A673 (cell line): ENCODE results near the gene EML2. TPM values are rescaled to one million over a fixed set of nuclear protein-coding genes. Genes with fewer than 3 reads are reported as not detected.
A peak's percentile ranks its signal among the peaks of the same experiment; 100 is the strongest.

ENCODE experiments used
- BruUV-seq: library from RNA; stranded (reverse); fragments of 400-500 nt; replicated peaks from 2 replicates; lab custom pipeline; 2021; lab: Mats Ljungman, UMichigan
- CTCF ChIA-PET: fragments of 300-600 bp; sonication (Branson Sonifier 250); formaldehyde crosslinking; loops from one replicate; lab custom pipeline; 2022; ENCODE audit warnings: antibody characterized with exemption; lab: Charles Lee
- POLR2A ChIA-PET: fragments of 300-600 bp; sonication (Branson Sonifier 250); formaldehyde crosslinking; loops from one replicate; lab custom pipeline; 2022; ENCODE audit warnings: antibody characterized with exemption; ENCODE audit not compliant: low non-redundant PET; lab: Charles Lee
- DNase-seq: peaks from one replicate; pipeline ENCODE4 v3.0.0-alpha.2; 2015; ENCODE audit warnings: low spot score
- H3K27ac ChIP-seq: fragments of 200-600 bp; sonication (generic); 2 replicates; pipeline ENCODE4 v1.5.1; 2016; ENCODE audit warnings: mixed run types, low read depth, mild to moderate bottlenecking, mixed read lengths, antibody characterized with exemption, low read length; ENCODE audit not compliant: poor library complexity, severe bottlenecking
- H3K27me3 ChIP-seq: fragments of 200-600 bp; sonication (generic); replicated peaks from 2 replicates; pipeline ENCODE4 v1.6.1; 2017; ENCODE audit warnings: mixed run types, low read depth, mild to moderate bottlenecking, mixed read lengths, antibody characterized with exemption, low read length; ENCODE audit not compliant: insufficient read depth, poor library complexity
- H3K36me3 ChIP-seq: fragments of 200-600 bp; sonication (generic); 2 replicates; pipeline ENCODE4 v1.6.1; 2016; ENCODE audit warnings: mixed run types, mild to moderate bottlenecking, mixed read lengths, antibody characterized with exemption, low read length; ENCODE audit not compliant: insufficient read depth, poor library complexity, severe bottlenecking
- H3K4me1 ChIP-seq: fragments of 200-600 bp; sonication (generic); 2 replicates; pipeline ENCODE4 v1.6.1; 2017; ENCODE audit warnings: mixed run types, mild to moderate bottlenecking, mixed read lengths, antibody characterized with exemption, low read length; ENCODE audit not compliant: insufficient read depth, poor library complexity, severe bottlenecking
- H3K4me3 ChIP-seq: fragments of 200-600 bp; sonication (generic); 2 replicates; pipeline ENCODE4 v1.5.1; 2016; ENCODE audit warnings: low read depth, mixed run types, mild to moderate bottlenecking, mixed read lengths, low read length; ENCODE audit not compliant: poor library complexity, severe bottlenecking
- H3K9me3 ChIP-seq: fragments of 200-600 bp; sonication (generic); 2 replicates; pipeline ENCODE4 v1.6.1; 2016; ENCODE audit warnings: mixed run types, low read depth, mild to moderate bottlenecking, mixed read lengths, antibody characterized with exemption, low read length; ENCODE audit not compliant: poor library complexity, severe bottlenecking
- EZH2 ChIP-seq: fragments of 200-600 bp; sonication (generic); IDR thresholded peaks from 2 replicates; pipeline ENCODE4 v1.6.1; 2017; ENCODE audit warnings: borderline replicate concordance, low read depth, mild to moderate bottlenecking, mixed read lengths, antibody characterized with exemption, low read length; ENCODE audit not compliant: poor library complexity, severe bottlenecking
- intact Hi-C: fragments of 100-400 bp; cut with micrococcal nuclease; formaldehyde crosslinking; loops from one replicate; pipeline ENCODE4 v1.10.0; 2022; ENCODE audit not compliant: unreplicated experiment
- total RNA-seq: library from RNA; stranded (reverse); gene quantifications from 2 replicates; pipeline ENCODE4 v1.2.3, GENCODE V29; 2021
- TF ChIP-seq, protein P1 (sequence below): fragments of 300-800, 200-600 bp; sonication (generic); conservative IDR thresholded peaks from 2 replicates; pipeline ENCODE4 v1.5.1; 2017; ENCODE audit warnings: low read depth, mild to moderate bottlenecking, antibody characterized with exemption, low read length, moderate library complexity, mixed read lengths

Gene EML2
- total RNA-seq, 1 experiment from 2014 or later, result 17.0 TPM

- Histone ChIP-seq H3K27ac (no peak overlapping the region), H3K4me3 (no peak overlapping the region), H3K27me3 (no peaks in the 10 kb centered on the region), H3K9me3 (no peaks in the 10 kb centered on the region), H3K36me3 (no peaks in the 10 kb centered on the region), H3K4me1 (peaks cover 20% of the 10 kb centered on the region)
- DNase-seq, result no peak
- no TSS peak for BruUV-seq
- POLR2A ChIA-PET, result no interaction called here
- CTCF ChIA-PET, result interaction anchor here (1.5 kb wide), 1 partner anchor 156 kb away, joined by 3 read pairs; no protein-coding TSS in a partner anchor
- TF ChIP-seq, protein P1, sequence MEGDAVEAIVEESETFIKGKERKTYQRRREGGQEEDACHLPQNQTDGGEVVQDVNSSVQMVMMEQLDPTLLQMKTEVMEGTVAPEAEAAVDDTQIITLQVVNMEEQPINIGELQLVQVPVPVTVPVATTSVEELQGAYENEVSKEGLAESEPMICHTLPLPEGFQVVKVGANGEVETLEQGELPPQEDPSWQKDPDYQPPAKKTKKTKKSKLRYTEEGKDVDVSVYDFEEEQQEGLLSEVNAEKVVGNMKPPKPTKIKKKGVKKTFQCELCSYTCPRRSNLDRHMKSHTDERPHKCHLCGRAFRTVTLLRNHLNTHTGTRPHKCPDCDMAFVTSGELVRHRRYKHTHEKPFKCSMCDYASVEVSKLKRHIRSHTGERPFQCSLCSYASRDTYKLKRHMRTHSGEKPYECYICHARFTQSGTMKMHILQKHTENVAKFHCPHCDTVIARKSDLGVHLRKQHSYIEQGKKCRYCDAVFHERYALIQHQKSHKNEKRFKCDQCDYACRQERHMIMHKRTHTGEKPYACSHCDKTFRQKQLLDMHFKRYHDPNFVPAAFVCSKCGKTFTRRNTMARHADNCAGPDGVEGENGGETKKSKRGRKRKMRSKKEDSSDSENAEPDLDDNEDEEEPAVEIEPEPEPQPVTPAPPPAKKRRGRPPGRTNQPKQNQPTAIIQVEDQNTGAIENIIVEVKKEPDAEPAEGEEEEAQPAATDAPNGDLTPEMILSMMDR, result no peak
- no peak for TF ChIP-seq EZH2
- intact Hi-C loops, result loop anchor here (5.0 kb wide), 3 partner anchors 34 to 214 kb away; partner anchors contain the start of gene VASP
Measured at GRCh38 chr19:45640849-45641273, 1.7 kb upstream of the EML2 start.

DNA sequence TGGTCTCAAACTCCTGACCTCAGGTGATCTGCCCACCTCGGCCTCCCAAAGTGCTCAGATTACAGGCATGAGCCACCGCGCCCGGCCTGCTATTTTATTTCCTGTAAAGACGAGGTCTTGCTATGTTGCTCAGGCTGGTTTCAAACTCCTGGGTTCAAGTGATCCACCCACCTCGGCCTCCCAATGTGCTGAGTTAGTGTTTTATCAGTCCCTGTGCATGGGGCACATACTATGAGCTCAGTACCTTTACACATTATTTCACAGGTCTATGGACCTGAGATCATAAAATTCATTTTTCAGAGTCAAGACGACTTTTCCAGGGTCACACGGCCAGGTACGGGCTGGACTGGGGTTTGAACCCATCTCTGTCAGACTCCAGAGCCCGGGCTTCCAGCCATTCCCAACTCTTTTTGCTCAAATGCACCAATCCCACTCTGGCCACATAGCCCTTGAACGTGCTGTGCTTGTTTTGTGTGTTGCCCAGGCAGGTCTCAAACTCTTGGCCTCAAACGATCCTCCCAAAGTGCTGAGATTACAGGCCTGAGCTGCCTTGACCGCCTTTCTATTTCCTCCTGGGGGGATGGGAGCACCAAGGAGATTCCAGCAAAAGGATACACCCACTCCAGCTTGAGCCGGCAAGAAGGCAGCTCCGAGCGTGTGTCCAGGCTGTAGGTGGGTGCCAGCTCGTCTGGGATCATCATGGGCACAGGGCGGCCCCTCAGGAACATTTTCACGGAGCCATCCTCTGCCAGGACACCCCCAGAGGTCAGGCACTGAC is 1.1 kb downstream of the EML2 start:
- DNase-seq, result no peak
- Histone ChIP-seq H3K27me3 (no peaks in the 10 kb centered on the region), H3K36me3 (no peaks in the 10 kb centered on the region), H3K9me3 (no peaks in the 10 kb centered on the region), H3K4me1 (peaks cover 16% of the 10 kb centered on the region), H3K27ac (peak overlapping the region; percentile 59), H3K4me3 (peak overlapping the region; percentile 62)
- TSS peak; percentile 44 for BruUV-seq
- no peak for TF ChIP-seq EZH2
- TF ChIP-seq, protein P1, result no peak
- CTCF ChIA-PET, result no interaction called here
- intact Hi-C loops, result no loop called here
- POLR2A ChIA-PET, result no interaction called here

DNA sequence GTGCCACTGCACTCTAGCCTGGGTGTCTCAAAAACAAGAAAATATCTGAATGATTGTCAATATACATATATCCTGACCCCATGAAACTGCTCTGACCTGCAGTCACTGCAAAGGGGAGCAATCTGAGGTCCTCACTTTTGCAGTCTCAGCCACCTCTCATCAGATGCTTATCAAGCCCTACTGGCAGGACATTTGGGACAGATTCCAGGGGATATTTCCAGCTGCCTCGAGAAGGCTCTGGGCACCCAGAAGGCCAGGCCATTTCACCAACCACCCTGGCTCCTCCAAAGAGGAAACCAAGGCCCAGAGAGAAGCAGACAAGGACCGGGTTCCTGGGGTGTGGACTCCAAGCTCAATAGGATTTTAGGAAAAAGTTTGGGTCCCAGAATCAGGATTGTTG is 2.3 kb downstream of the EML2 start:
- BruUV-seq, result no TSS peak
- H3K27ac ChIP-seq, result no peak overlapping the region
- no peak for DNase-seq
- intact Hi-C loops, result no loop called here
- H3K36me3 ChIP-seq, result no peaks in the 10 kb centered on the region
- POLR2A ChIA-PET, result no interaction called here
- H3K27me3 ChIP-seq, result no peaks in the 10 kb centered on the region
- no peak for TF ChIP-seq EZH2
- TF ChIP-seq, protein P1, result no peak
- H3K4me3 ChIP-seq, result no peak overlapping the region
- no peaks in the 10 kb centered on the region for H3K9me3 ChIP-seq
- peaks cover 18% of the 10 kb centered on the region for H3K4me1 ChIP-seq
- CTCF ChIA-PET, result no interaction called here
